HepG2 (cell line): ENCODE measurements around the gene SVOP. TPM values are rescaled to one million over a fixed set of nuclear protein-coding genes. Genes with fewer than 3 reads are reported as not detected.
A peak's percentile ranks its signal among the peaks of the same experiment; 100 is the strongest.

ENCODE experiments used
- FOXA1 ChIP-seq, 2 experiments: fragments of 450-650 bp in 1 of 2; sonication (generic) in 1 of 2; formaldehyde crosslinking in 1 of 2; IDR thresholded peaks; 2 replicates each; pipeline versions ENCODE4 v1.4.0 to v1.6.1; 2016 to 2020; ENCODE audit warnings: missing genetic modification reagents in 1 of 2
- HCFC1 ChIP-seq: fragments of 150-350 bp; IDR thresholded peaks from 2 replicates; pipeline ENCODE4 v1.6.1; 2014; ENCODE audit warnings: low read depth, low read length
- KAT2B ChIP-seq: fragments of 150-350 bp; IDR thresholded peaks from 2 replicates; pipeline ENCODE4 v1.6.1; 2014; ENCODE audit warnings: low read depth, low read length, borderline replicate concordance
- MAF1 ChIP-seq: sonication (generic); formaldehyde crosslinking; IDR thresholded peaks from 2 replicates; pipeline ENCODE4 v1.5.0; 2020; ENCODE audit warnings: missing genetic modification reagents, borderline replicate concordance
- NAIF1 ChIP-seq: sonication (generic); formaldehyde crosslinking; IDR thresholded peaks from 2 replicates; pipeline ENCODE4 v1.5.0; 2020; ENCODE audit warnings: mild to moderate bottlenecking, missing genetic modification reagents, borderline replicate concordance
- REPIN1 ChIP-seq: sonication (generic); formaldehyde crosslinking; IDR thresholded peaks from 2 replicates; pipeline ENCODE4 v1.8.0; 2022; ENCODE audit warnings: missing genetic modification reagents, low read depth, mild to moderate bottlenecking, borderline replicate concordance
- RFXAP ChIP-seq: sonication (generic); formaldehyde crosslinking; IDR thresholded peaks from 2 replicates; pipeline ENCODE4 v1.4.0; 2020; ENCODE audit warnings: missing genetic modification reagents, borderline replicate concordance
- XBP1 ChIP-seq: sonication (generic); formaldehyde crosslinking; IDR thresholded peaks from 2 replicates; pipeline ENCODE4 v1.5.0; 2020; ENCODE audit warnings: missing genetic modification reagents
- ZBTB42 ChIP-seq: sonication (generic); formaldehyde crosslinking; IDR thresholded peaks from 2 replicates; pipeline ENCODE4 v1.5.0; 2020; ENCODE audit warnings: mild to moderate bottlenecking, missing genetic modification reagents
- ZNF180 ChIP-seq: sonication (generic); formaldehyde crosslinking; IDR thresholded peaks from 2 replicates; pipeline ENCODE4 v1.4.0; 2020; ENCODE audit warnings: low read depth, missing genetic modification reagents, borderline replicate concordance
- ZNF343 ChIP-seq: sonication (generic); formaldehyde crosslinking; IDR thresholded peaks from 2 replicates; pipeline ENCODE4 v1.4.0; 2020; ENCODE audit warnings: mild to moderate bottlenecking, missing genetic modification reagents
- ZNF724P ChIP-seq: sonication (generic); formaldehyde crosslinking; IDR thresholded peaks from 2 replicates; pipeline ENCODE4 v1.8.0; 2022; ENCODE audit warnings: missing genetic modification reagents, borderline replicate concordance
- ZNF746 ChIP-seq: sonication (generic); formaldehyde crosslinking; IDR thresholded peaks from 2 replicates; pipeline ENCODE4 v1.8.0; 2022; ENCODE audit warnings: mild to moderate bottlenecking, missing genetic modification reagents
- polyA plus RNA-seq, 8 experiments: library from polyadenylated mRNA; depleted of rRNA in 3 of 8; stranded (reverse) in 7 of 8; unstranded in 1 of 8; fragments of >200 nt; fragmentation: Illumina TruSeq in 4 of 8; extraction: Trizol in 4 of 8; gene quantifications; 2 replicates each; pipeline versions ENCODE4 v1.2.1 to v1.2.3, GENCODE V29; 2011 to 2016; ENCODE audit warnings: low read depth in 4 of 8, missing spikeins in 1 of 8, mixed read lengths in 1 of 8; ENCODE audit not compliant: insufficient read depth in 1 of 8
- total RNA-seq, 5 experiments: library from RNA; depleted of rRNA; stranded (reverse); fragments of >200 nt; fragmentation: Illumina TruSeq; extraction: Trizol; gene quantifications; 2 replicates each; pipeline ENCODE4 v1.2.3, GENCODE V29; 2016; ENCODE audit warnings: low read depth in 1 of 5
- TF ChIP-seq, protein P1 (sequence below): sonication (generic); formaldehyde crosslinking; IDR thresholded peaks from 2 replicates; pipeline ENCODE4 v1.4.0; 2020; ENCODE audit warnings: mild to moderate bottlenecking, missing genetic modification reagents, borderline replicate concordance
- TF ChIP-seq, protein P2 (sequence below): sonication (generic); formaldehyde crosslinking; IDR thresholded peaks from 2 replicates; pipeline ENCODE4 v1.5.1; 2020; ENCODE audit warnings: mild to moderate bottlenecking, missing genetic modification reagents, moderate library complexity
- TF ChIP-seq, protein P3 (sequence below): sonication (generic); formaldehyde crosslinking; IDR thresholded peaks from 2 replicates; pipeline ENCODE4 v1.4.0; 2020; ENCODE audit warnings: missing genetic modification reagents, low read depth, mild to moderate bottlenecking, borderline replicate concordance
- TF ChIP-seq, protein P4 (sequence below): sonication (generic); formaldehyde crosslinking; conservative IDR thresholded peaks from 2 replicates; pipeline ENCODE4 v1.4.0; 2020; ENCODE audit warnings: missing genetic modification reagents
- TF ChIP-seq, protein P5 (sequence below): sonication (generic); formaldehyde crosslinking; IDR thresholded peaks from 2 replicates; pipeline ENCODE4 v1.4.0; 2020; ENCODE audit warnings: missing genetic modification reagents

Gene SVOP
- total and polyA plus RNA-seq, 2 of the 13 experiments (the other 11 are each of a cell fraction or from before 2014, with no cell fraction given): not detected

DNA sequence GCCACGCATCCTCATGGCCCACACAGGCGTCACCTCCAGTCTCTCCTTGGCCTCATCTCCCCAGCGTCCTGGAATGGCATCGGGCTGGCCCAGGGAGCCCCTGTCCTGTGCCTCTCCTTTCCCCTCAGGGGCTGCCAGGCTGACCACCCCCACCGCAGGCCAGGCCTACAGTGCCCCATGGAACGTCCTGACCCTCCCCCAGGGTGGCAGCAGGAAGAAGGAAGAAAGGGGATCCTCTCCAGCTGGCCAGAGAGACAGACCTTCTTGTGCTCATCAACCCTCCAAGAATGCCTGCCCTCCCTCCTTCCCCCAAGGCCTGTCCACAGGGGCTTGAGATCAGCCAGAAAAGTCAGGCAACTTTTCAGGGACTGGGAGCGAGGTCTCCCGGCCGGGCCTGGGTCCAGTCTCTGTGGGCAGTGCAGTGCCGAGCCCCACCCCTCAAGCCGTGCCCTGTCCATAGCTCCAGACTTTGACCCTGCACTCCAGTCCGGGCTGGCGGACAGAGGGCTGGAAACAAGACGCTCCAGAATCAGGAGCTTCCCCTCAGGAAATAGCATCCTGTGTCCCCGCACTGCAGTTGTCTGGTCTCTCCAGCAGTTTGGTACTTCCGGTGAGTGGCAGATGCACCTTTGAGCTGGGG is 141.1 kb downstream of the SVOP start, which contains the start of gene DAO (continued):
- TF ChIP-seq, protein P1, sequence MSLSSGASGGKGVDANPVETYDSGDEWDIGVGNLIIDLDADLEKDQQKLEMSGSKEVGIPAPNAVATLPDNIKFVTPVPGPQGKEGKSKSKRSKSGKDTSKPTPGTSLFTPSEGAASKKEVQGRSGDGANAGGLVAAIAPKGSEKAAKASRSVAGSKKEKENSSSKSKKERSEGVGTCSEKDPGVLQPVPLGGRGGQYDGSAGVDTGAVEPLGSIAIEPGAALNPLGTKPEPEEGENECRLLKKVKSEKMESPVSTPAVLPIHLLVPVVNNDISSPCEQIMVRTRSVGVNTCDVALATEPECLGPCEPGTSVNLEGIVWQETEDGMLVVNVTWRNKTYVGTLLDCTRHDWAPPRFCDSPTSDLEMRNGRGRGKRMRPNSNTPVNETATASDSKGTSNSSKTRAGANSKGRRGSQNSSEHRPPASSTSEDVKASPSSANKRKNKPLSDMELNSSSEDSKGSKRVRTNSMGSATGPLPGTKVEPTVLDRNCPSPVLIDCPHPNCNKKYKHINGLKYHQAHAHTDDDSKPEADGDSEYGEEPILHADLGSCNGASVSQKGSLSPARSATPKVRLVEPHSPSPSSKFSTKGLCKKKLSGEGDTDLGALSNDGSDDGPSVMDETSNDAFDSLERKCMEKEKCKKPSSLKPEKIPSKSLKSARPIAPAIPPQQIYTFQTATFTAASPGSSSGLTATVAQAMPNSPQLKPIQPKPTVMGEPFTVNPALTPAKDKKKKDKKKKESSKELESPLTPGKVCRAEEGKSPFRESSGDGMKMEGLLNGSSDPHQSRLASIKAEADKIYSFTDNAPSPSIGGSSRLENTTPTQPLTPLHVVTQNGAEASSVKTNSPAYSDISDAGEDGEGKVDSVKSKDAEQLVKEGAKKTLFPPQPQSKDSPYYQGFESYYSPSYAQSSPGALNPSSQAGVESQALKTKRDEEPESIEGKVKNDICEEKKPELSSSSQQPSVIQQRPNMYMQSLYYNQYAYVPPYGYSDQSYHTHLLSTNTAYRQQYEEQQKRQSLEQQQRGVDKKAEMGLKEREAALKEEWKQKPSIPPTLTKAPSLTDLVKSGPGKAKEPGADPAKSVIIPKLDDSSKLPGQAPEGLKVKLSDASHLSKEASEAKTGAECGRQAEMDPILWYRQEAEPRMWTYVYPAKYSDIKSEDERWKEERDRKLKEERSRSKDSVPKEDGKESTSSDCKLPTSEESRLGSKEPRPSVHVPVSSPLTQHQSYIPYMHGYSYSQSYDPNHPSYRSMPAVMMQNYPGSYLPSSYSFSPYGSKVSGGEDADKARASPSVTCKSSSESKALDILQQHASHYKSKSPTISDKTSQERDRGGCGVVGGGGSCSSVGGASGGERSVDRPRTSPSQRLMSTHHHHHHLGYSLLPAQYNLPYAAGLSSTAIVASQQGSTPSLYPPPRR: no peak
- no peak for TF ChIP-seq ZNF180
- TF ChIP-seq, protein P2, sequence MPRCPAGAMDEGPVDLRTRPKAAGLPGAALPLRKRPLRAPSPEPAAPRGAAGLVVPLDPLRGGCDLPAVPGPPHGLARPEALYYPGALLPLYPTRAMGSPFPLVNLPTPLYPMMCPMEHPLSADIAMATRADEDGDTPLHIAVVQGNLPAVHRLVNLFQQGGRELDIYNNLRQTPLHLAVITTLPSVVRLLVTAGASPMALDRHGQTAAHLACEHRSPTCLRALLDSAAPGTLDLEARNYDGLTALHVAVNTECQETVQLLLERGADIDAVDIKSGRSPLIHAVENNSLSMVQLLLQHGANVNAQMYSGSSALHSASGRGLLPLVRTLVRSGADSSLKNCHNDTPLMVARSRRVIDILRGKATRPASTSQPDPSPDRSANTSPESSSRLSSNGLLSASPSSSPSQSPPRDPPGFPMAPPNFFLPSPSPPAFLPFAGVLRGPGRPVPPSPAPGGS (CRISPR knock-in tag): no peak
- no peak for TF ChIP-seq NAIF1 (CRISPR knock-in tag)
- TF ChIP-seq ZNF724P (CRISPR knock-in tag): no peak
- TF ChIP-seq, protein P3, sequence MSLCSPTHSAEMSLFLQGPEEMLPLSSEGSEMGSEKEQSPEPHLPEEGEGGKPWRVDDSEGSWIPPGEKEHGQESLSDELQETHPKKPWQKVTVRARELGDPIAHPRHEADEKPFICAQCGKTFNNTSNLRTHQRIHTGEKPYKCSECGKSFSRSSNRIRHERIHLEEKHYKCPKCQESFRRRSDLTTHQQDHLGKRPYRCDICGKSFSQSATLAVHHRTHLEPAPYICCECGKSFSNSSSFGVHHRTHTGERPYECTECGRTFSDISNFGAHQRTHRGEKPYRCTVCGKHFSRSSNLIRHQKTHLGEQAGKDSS (CRISPR knock-in tag): no peak
- no peak for TF ChIP-seq ZNF343 (CRISPR knock-in tag)
- no peak for TF ChIP-seq REPIN1 (CRISPR knock-in tag)
- TF ChIP-seq RFXAP (CRISPR knock-in tag): peak; percentile 31; the same call in 1 of the 2 replicates
- TF ChIP-seq, protein P4, sequence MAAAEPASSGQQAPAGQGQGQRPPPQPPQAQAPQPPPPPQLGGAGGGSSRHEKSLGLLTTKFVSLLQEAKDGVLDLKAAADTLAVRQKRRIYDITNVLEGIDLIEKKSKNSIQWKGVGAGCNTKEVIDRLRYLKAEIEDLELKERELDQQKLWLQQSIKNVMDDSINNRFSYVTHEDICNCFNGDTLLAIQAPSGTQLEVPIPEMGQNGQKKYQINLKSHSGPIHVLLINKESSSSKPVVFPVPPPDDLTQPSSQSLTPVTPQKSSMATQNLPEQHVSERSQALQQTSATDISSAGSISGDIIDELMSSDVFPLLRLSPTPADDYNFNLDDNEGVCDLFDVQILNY: no peak
- no peak for TF ChIP-seq KAT2B
- TF ChIP-seq ZNF746 (CRISPR knock-in tag): no peak
- TF ChIP-seq ZBTB42 (CRISPR knock-in tag): no peak
- TF ChIP-seq, protein P5, sequence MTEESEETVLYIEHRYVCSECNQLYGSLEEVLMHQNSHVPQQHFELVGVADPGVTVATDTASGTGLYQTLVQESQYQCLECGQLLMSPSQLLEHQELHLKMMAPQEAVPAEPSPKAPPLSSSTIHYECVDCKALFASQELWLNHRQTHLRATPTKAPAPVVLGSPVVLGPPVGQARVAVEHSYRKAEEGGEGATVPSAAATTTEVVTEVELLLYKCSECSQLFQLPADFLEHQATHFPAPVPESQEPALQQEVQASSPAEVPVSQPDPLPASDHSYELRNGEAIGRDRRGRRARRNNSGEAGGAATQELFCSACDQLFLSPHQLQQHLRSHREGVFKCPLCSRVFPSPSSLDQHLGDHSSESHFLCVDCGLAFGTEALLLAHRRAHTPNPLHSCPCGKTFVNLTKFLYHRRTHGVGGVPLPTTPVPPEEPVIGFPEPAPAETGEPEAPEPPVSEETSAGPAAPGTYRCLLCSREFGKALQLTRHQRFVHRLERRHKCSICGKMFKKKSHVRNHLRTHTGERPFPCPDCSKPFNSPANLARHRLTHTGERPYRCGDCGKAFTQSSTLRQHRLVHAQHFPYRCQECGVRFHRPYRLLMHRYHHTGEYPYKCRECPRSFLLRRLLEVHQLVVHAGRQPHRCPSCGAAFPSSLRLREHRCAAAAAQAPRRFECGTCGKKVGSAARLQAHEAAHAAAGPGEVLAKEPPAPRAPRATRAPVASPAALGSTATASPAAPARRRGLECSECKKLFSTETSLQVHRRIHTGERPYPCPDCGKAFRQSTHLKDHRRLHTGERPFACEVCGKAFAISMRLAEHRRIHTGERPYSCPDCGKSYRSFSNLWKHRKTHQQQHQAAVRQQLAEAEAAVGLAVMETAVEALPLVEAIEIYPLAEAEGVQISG (CRISPR knock-in tag): peak; percentile 48; the same call in 1 of the 2 replicates
- no peak for TF ChIP-seq HCFC1
- TF ChIP-seq XBP1: no peak
- TF ChIP-seq MAF1: no peak
- TF ChIP-seq FOXA1 (IDR thresholded peaks at IDR 0.05): no peak
- no peak for TF ChIP-seq FOXA1 (CRISPR knock-in tag; IDR thresholded peaks at IDR 0.05)
